ENCODE results near the gene OGFOD3.
"Not testable (repeated sequence)": the region's sequence is repeated elsewhere in the genome, so short reads cannot be mapped to it uniquely, and the experiment has no call there.

The OGFOD3 gene

DNA sequence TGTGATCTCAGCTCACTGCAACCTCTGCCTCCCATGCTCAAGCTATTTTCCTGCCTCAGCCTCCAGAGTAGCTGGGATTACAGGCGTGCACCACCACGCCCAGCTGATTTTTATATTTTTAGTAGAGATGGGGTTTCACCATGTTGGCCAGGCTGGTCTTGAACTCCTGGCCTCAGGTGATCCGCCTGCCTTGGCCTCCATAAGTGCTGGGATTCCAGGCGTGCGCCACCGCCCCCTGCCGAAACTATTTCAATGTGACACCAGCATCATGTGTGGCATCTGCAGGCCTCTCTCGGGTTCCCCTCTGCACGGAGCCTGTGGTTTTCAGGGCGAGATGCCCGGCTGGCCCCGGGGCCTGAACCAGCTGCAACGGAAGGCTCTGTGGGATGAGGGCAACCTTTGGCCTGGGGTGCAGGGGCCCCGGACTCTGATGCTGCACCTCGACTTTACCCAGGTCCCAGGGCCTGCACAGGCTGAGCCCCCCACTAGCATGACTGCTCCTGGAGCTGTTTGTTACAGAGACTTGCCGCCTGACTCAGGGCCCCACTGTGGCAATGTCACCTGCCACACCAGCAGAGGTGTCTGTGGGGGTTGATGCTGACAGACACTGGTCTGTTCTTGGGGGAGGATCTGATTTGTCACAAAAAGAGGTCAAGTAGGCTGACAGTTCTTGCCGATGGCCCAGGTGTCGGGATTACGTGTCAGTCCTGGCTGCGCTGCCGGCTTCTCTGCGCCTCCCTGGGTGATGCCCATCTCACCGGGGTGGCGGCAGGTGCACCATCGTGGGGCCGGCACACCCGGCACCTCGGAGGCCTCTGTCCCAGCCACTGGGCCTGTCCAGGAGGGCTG lies 68.0 kb downstream of the OGFOD3 start:
- DNase-seq: no peak

DNA sequence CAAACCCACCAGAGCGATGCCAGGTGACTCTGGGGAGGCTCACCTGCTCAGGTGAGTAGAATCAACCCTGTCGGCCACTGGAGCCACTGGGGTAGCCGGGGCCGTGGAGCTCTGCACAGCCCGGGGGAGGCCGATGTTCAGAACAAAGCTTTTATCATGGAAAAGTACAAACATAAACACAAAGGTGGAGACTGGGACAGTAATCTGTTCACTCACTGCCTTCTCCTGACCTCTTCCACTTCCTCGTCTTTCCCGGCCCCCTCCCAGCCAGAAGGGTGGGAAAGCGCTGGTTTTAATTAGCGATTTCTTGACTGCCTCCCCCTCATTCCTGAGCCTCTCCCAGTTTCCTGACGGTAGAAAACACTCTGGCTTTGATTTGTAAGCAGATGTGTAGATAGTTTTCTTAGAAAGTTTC lies 69.1 kb downstream of the OGFOD3 start:
- DNase-seq: no peak

DNA sequence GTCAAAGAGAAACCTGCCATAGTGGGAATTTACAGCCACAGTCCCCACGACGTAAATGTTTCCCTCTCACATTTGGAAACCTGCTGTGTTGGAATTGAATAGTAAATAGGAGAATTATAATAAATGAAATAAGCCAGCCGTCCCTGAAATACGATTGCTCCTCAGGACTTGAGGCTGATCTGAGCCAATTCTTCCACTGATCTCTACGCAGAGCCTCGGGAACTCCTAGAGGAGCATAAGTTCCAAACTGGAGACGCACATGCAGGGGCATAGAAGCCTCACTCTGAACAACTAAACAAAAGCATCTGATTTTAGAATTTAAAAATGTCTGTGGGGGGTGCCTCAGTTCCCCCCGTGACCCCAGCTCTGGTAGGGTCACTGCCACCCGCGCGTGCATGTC lies 69.5 kb downstream of the OGFOD3 start:
- DNase-seq: no peak

DNA sequence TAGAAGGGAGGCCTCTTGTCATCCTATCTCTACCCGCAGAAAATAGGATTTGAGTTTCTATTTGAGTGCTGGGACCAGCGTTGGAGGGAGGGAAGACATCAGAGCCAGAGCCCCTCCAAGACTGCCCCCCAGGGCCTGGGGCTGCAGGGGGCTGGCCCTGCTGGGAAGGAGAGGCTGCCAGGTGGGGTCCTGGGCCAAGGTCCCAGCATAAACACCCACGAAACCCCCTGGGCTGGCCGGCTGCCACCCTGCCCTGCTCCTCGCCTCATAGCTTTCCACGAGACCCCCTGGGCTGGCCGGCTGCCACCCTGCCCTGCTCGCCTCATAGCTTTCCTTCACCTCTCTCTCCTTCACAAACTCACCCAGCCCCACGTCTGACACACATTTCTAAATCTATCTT lies 70.0 kb downstream of the OGFOD3 start:
- no peak for DNase-seq

DNA sequence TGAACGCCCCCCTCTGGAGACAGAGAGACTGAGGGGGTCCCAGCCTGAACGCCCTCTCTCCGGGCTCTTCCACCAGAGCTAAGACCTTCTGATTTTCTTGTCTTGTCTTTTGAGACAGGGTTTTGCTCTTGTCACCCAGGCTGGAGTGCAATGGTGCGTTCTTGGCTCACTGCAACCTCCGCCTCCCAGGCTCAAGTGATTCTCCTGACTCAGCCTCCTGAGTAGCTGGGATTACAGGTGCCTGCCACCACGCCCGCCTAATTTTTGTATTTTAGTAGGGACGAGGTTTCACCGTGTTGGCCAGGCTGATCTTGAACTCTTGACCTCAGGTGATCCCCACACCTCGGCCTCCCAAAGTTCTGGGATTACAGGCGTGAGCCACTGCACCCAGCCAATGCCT lies 70.4 kb downstream of the OGFOD3 start:
- not testable (repeated sequence) for DNase-seq

DNA sequence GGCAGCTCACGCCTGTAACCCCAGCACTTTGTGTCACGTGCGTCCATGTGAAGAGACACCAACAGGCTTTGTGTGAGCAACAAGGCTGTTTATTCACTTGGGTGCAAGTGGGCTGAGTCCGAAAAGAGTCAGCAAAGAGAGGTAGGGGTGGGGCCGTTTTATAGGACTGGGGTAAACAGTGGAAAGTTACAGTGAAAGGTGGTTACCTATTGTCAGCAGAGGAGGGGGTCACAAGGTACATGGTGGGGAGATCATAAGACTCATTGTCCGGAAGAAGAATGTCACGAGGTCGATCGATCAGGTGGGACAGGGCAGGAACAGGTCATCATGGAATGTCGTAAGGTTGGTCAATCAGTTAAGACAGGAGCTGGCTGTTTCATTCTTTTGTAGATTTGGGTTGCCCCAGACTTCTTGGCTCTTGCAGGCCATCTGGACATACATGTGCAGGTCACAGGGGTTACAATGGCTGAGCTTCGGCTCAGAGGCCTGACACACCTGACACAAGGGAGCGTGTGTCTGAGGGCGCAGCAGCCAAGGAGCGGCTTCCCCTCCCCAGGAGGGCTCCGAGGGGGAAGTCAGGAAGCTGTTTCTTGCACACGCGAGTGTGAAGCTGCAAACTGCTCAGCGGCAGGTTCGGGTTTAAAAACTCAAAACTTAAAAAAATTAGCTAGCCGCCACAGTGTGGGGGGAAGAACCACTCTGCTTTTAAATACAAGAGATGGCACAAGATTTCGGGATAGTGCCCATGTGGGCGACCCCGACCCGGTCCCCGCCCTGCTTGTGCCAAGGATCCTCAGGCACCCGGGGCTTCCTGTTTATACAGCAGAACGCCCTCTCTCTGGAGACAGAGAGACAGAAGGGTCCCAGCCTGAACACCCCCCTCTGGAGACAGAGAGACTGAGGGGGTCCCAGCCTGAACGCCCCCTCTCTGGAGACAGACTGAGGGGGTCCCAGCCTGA lies 71.8 kb downstream of the OGFOD3 start:
- DNase-seq: no peak

DNA sequence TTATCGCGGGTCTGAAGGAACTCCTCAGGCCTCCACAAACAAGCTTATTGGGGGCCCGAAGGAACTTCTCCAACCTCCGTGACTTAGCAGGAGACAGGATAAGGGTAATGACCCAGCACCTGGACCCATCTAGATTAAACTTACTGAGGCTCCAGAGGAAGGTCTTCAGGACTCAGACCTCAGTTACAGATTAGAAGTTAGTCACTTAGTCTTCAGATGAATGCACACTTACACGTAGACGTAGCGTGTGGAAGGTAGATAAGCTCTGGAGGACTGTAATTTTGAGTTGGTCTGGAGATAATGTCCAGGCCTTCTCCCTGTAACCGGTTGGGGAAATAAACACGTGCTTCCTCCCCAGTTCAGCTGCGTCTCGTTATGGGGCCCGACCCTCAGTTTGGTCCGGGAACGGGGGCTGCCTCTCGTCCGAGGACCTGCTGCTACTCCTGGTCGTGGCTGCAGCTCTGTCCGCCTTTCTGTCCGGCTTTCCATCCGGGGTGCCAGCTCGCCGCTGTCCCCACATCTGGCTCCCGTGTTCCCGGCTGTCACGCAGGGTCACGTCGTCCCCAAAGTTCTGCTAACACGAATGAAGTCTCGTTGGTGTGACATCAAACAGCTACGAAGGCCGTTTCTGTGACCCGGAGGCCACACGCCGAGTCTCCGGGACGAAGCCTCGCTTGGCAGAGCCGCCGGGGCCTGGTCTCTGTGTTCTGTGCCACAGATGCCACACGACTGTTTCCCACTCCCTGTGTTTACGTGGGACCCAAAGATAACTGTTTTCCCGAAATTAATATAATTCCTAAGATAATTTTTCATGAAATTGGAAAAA lies 73.0 kb downstream of the OGFOD3 start:
- no peak for DNase-seq

DNA sequence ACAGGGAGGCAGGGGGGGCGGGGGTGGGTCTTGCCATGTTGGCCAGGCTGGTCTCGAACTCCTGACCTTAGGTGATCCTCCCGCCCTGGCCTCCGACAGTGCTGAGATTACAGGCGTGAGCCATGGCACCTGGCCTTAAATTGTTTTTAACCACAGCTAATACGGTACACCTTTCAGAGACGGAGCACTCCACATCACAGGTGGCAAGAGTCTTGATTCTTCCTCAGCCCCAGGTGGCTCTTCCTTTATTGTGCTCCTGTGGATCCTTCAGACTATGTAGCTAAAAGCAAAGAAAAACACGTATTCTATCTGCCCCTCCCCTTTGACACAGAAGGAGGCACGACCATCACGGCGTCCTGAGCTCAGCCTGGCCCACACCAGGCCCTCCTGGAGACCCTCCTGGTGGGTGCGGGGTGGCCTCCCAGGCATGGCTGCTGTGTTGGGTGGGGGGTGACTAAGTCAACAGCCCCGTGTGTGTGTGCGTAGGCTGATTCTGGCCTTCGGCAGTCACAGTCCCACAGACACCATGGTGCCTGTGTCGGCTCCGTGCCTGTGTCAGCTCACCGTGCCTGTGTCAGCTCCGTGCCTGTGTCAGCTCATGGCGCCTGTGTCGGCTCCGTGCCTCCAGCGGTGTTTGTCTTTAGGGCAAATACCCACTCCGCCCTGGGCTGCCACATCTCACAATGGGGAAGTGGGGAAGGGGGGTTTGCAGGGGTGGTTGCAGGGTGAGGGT lies 74.0 kb downstream of the OGFOD3 start:
- DNase-seq: no peak

DNA sequence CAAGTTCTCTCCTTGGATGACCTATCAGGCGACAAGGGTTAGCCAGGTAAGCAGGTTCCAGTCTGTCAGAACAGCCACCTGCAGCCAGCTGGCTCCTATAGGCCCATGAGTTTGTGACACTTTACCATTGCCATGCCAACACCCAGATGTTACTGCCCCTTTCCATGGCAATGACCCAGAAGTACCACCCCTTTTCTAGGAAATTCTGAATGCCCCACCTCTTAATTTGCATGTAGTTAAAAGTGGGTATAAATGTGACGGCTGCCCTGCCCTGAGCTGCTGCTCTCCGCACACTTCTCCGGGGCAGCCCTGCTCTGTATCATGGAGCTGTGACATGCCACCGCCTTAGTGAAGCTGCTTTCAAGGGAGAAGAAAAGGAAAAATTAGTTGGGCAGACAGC lies 74.8 kb downstream of the OGFOD3 start:
- DNase-seq: no peak

DNA sequence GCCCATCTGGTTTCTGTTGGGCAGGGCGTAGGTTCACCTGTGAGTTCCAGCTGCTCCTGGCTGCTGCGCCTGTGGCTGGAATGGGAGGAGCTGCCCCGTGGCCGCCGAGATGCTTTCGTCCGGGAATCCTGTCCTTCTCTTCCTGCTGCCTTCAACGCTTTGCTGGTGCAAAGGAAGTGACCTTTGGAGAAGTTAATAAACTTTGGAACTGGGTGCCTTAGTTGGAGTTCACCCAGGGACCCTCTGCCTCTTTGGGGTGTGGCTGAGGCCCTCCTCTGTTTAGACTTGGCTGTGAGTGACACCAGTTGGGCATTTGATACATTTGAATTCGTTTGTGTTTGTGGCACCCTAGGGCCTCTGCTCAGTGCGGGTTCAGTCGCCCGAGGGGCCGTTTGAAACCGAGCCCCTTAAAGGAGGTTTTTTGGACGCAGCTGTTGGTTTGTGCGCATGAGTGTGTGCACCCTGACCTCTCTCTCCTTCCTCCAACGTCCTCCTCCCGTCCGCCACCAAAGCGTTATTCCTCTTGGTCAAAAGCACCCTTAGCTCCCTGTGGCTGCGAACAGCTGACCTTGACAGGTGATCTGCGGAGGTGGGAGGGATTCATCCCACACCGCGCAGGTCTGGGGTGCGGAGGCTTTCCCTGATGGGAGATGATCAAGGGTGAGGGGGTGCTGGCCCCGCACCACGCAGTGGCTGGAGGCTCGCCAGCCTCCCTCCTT lies 75.9 kb downstream of the OGFOD3 start:
- no peak for DNase-seq

DNA sequence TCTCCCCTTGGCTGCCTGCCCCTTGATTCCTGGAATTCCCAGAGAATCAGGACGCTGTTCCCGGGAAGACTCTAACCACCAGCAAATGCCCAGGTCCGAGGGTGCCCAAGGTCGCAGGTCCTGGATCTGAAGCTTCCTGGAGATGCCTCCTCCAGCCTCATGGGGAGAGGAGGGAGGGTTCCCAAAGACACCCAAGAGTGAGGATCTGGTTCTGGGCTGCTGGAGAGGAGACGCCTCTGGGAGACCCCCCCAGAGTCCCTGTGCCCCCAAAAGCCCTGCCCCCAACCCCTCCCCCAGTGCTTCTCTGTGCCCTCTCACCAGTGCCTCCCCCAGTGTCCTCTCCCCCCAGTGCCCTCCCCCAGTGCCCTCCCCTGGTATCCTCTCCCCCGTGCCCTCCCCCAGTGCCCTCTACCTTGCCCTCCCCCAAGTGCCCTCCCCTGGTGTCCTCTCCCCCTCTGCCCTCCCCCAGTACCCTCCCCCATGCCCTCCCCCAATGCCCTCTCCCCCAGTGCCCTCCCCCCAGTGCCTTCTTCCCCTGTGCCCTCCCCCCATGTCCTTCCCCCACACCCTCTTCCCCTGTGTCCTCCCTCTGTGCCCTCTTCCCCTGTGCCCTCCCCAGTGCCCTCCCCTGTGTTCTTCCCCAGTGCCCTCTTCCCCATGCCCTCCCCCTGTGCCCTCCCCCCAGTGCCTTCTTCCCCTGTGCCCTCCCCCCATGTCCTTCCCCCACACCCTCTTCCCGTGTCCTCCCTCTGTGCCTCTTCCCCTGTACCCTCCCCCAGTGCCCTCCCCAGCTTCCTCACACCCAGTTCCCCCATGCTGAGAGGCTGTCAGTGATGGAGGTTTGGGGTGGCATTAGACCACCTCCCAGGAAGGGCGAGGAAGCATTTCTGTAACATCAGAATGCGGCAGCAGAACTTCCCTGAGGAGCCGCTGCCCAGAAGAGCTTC lies 78.5 kb downstream of the OGFOD3 start:
- no peak for DNase-seq

All from NCI-H345 (cell line).